A549 (cell line): Measurements from ENCODE around the gene STX18. TPM values are rescaled to one million over a fixed set of nuclear protein-coding genes. Genes with fewer than 3 reads are reported as not detected.

Experiments
- ATAC-seq, 2 experiments: fragments of 200-7000 bp in 1 of 2; fragments of >200 bp in 1 of 2; cut with Nextera tagmentation in 1 of 2; cut with Tn5 transposase in 1 of 2; 3 replicates each; pipeline versions ENCODE4 v1.8.0 to v1.9.1; 2018 to 2020; ENCODE audit warnings: mild to moderate bottlenecking in 1 of 2, moderate library complexity in 1 of 2
- CTCF ChIA-PET: fragments of 300-600 bp; sonication (Branson Sonifier 250); formaldehyde crosslinking; extraction: SDS; loops from one replicate; lab custom pipeline; 2021; ENCODE audit warnings: antibody characterized with exemption, inconsistent platforms; lab: Yijun Ruan, JAX
- POLR2A ChIA-PET: fragments of 350-600 bp; formaldehyde crosslinking; extraction: SDS; loops from one replicate; lab custom pipeline; 2021; ENCODE audit warnings: antibody characterized with exemption, inconsistent platforms; lab: Yijun Ruan, JAX
- DNase-seq, 2 experiments: peaks; one replicate each; pipeline versions ENCODE4 v3.0.0 to v3.0.0-alpha.2; 2011 to 2016; ENCODE audit warnings: low read depth in 1 of 2, low spot score in 1 of 2
- FAIRE-seq: peaks from 2 replicates; lab custom pipeline; 2011; peaks lifted over from hg19 to GRCh38; lab: Jason Lieb, UNC
- H3K27ac ChIP-seq, 2 experiments: fragments of >200 bp; sonication (Bioruptor Twin); formaldehyde crosslinking; 3 replicates each; pipeline ENCODE4 v1.5.1; 2016 to 2017
- H3K4me1 ChIP-seq: fragments of >200 bp; sonication (Bioruptor Twin); formaldehyde crosslinking; 3 replicates; pipeline ENCODE4 v1.6.1; 2016
- H3K4me2 ChIP-seq: fragments of >200 bp; sonication (Bioruptor Twin); formaldehyde crosslinking; 3 replicates; pipeline ENCODE4 v1.6.1; 2016
- H3K4me3 ChIP-seq: fragments of >200 bp; sonication (Bioruptor Twin); formaldehyde crosslinking; 3 replicates; pipeline ENCODE4 v1.5.1; 2016
- H3K9me3 ChIP-seq: fragments of >200 bp; sonication (Bioruptor Twin); formaldehyde crosslinking; 3 replicates; pipeline ENCODE4 v1.6.1; 2016
- ATOH8 ChIP-seq: fragments of 250-450 bp; sonication (Bioruptor Pico); IDR thresholded peaks from 2 replicates; pipeline ENCODE4 v1.5.0; 2020; ENCODE audit warnings: low read depth, mild to moderate bottlenecking, moderate library complexity
- CEBPB ChIP-seq, 2 experiments: fragments of >200 bp in 1 of 2; sonication (Bioruptor Twin) in 1 of 2; formaldehyde crosslinking in 1 of 2; IDR thresholded peaks; 2 replicates each; pipeline ENCODE4 v1.6.1; 2012 to 2016
- CHD4 ChIP-seq: fragments of 200-600 bp; sonication (generic); IDR thresholded peaks from 2 replicates; pipeline ENCODE4 v1.6.1; 2016; ENCODE audit warnings: antibody characterized with exemption, mild to moderate bottlenecking, borderline replicate concordance
- CTCF ChIP-seq: fragments of >200 bp; sonication (Bioruptor Twin); formaldehyde crosslinking; IDR thresholded peaks from 3 replicates; pipeline ENCODE4 v1.5.1; 2016
- E2F6 ChIP-seq: IDR thresholded peaks from 2 replicates; pipeline ENCODE4 v1.6.1; 2012; ENCODE audit warnings: low read depth, borderline replicate concordance
- EHF ChIP-seq: fragments of 250-450 bp; sonication (Bioruptor Pico); IDR thresholded peaks from 2 replicates; pipeline ENCODE4 v1.5.0; 2020; ENCODE audit warnings: mild to moderate bottlenecking
- FOSL2 ChIP-seq, 2 experiments: fragments of 450-650 bp in 1 of 2; fragments of >200 bp in 1 of 2; sonication (Bioruptor Twin) in 1 of 2; formaldehyde crosslinking; IDR thresholded peaks; 2 replicates each; pipeline versions ENCODE4 v1.5.0 to v1.6.1; 2016 to 2020; ENCODE audit warnings: mild to moderate bottlenecking in 1 of 2, moderate library complexity in 1 of 2
- FOXS1 ChIP-seq: fragments of 250-450 bp; sonication (Bioruptor Pico); IDR thresholded peaks from 2 replicates; pipeline ENCODE4 v1.5.0; 2020; ENCODE audit warnings: mild to moderate bottlenecking, moderate library complexity
- GATA3 ChIP-seq: IDR thresholded peaks from 2 replicates; pipeline ENCODE4 v1.6.1; 2012; ENCODE audit warnings: borderline replicate concordance
- HES2 ChIP-seq: fragments of >200 bp; sonication (Bioruptor Twin); formaldehyde crosslinking; IDR thresholded peaks from 2 replicates; pipeline ENCODE4 v1.6.1; 2016
- HOXA7 ChIP-seq: fragments of 250-450 bp; sonication (Bioruptor Pico); IDR thresholded peaks from 2 replicates; pipeline ENCODE4 v1.5.0; 2020; ENCODE audit warnings: mild to moderate bottlenecking, moderate library complexity
- NFE2L2 ChIP-seq: fragments of 150-350 bp; conservative IDR thresholded peaks from 2 replicates; pipeline ENCODE4 v1.6.1; 2014; ENCODE audit warnings: low read length
- POLR2AphosphoS2 ChIP-seq: conservative IDR thresholded peaks from 2 replicates; pipeline ENCODE4 v1.6.1; 2012; ENCODE audit warnings: low read length, improper control_type of control experiment, inconsistent platforms
- RNF2 ChIP-seq: fragments of 200-600 bp; sonication (generic); IDR thresholded peaks from 2 replicates; pipeline ENCODE4 v1.6.1; 2016; ENCODE audit warnings: low read depth, mild to moderate bottlenecking, antibody characterized with exemption, moderate library complexity, borderline replicate concordance
- SMC3 ChIP-seq: fragments of >200 bp; sonication (Bioruptor Twin); formaldehyde crosslinking; IDR thresholded peaks from 3 replicates; pipeline ENCODE4 v1.6.1; 2018; ENCODE audit warnings: inconsistent platforms
- SREBF2 ChIP-seq: fragments of 450-650 bp; IDR thresholded peaks from 2 replicates; pipeline ENCODE4 v1.6.1; 2014; ENCODE audit warnings: mild to moderate bottlenecking, moderate library complexity
- TP53 ChIP-seq: fragments of 250-450 bp; sonication (Bioruptor Pico); IDR thresholded peaks from 2 replicates; pipeline ENCODE4 v1.5.0; 2021; ENCODE audit warnings: mild to moderate bottlenecking, moderate library complexity
- ZFP36 ChIP-seq: fragments of 450-650 bp; IDR thresholded peaks from 2 replicates; pipeline ENCODE4 v1.6.1; 2014; ENCODE audit warnings: borderline replicate concordance; ENCODE audit not compliant: partially characterized antibody
- ZNF302 ChIP-seq: fragments of 250-450 bp; sonication (Bioruptor Pico); IDR thresholded peaks from 2 replicates; pipeline ENCODE4 v1.9.0; 2021; ENCODE audit warnings: inconsistent platforms, mild to moderate bottlenecking, moderate library complexity
- ZSCAN20 ChIP-seq: fragments of 250-450 bp; sonication (Bioruptor Pico); IDR thresholded peaks from 2 replicates; pipeline ENCODE4 v1.8.0; 2022; ENCODE audit warnings: mild to moderate bottlenecking, moderate library complexity
- WGBS: methylation state at CpG from one replicate; pipeline ENCODE4 v1.1.6; 2017; ENCODE audit errors: missing lambda C conversion rate; 5-methylcytosine and 5-hydroxymethylcytosine counted together
- polyA plus RNA-seq, 4 experiments: library from polyadenylated mRNA; depleted of rRNA in 3 of 4; stranded (reverse); fragments of >200 nt; fragmentation: RNase III in 1 of 4; extraction: RNeasy Plus Mini Kit Qiagen cat#74134 plus additional on column Dnase treatment in 1 of 4; gene quantifications; 2 replicates in 3 of 4; 3 replicates in 1 of 4; pipeline ENCODE4 v1.2.3, GENCODE V29; 2011 to 2017

The STX18 gene
- polyA plus RNA-seq, 2 of the 4 experiments (the other 2 are of a cell fraction), result 13.4 to 19.6 TPM

GRCh38 chr4:4424499-4425115, 117.2 kb downstream of the STX18 start:
- TF ChIP-seq SREBF2, result no peak
- TF ChIP-seq ZSCAN20 (CRISPR knock-in tag), result no peak
- no peak for TF ChIP-seq FOXS1
- no peak for TF ChIP-seq TP53 (CRISPR knock-in tag)
- TF ChIP-seq SMC3, result no peak
- TF ChIP-seq CTCF, result no peak
- TF ChIP-seq GATA3, result no peak
- no peak for TF ChIP-seq ATOH8 (CRISPR knock-in tag)
- TF ChIP-seq FOSL2 (IDR thresholded peaks at IDR 0.05), result no peak
- TF ChIP-seq FOSL2 (CRISPR knock-in tag; IDR thresholded peaks at IDR 0.05), result no peak
- no peak for TF ChIP-seq ZFP36
- WGBS, result 90% methylated on average over 2 of the region's 8 CpGs
- ChIA-PET POLR2A (no interaction called here), CTCF (interaction anchor here (0.6 kb wide), 1 partner anchor 161 kb away, joined by 6 read pairs; no protein-coding TSS in a partner anchor)
- Histone ChIP-seq H3K4me2 (no peak overlapping the region), H3K4me3 (no peak overlapping the region), H3K27ac (no peak overlapping the region), H3K4me1 (no peaks in the 10 kb centered on the region), H3K9me3 (no peaks in the 10 kb centered on the region)
- FAIRE-seq, result no peak
- no peak for ATAC-seq
- no peak for DNase-seq

GRCh38 chr4:4423706-4424498, 117.9 kb downstream of the STX18 start:
- H3K27ac ChIP-seq, result no peak overlapping the region
- DNase-seq (no peak), ATAC-seq (no peak), FAIRE-seq (no peak)
- no peaks in the 10 kb centered on the region for H3K4me1 ChIP-seq
- POLR2A ChIA-PET, result no interaction called here
- H3K4me3 ChIP-seq, result no peak overlapping the region
- TF ChIP-seq NFE2L2 (no peak), EHF (CRISPR knock-in tag) (no peak), E2F6 (no peak), POLR2AphosphoS2 (no peak), CEBPB (IDR thresholded peaks at IDR 0.05) (no peak), SMC3 (no peak), ZNF302 (no peak), HOXA7 (CRISPR knock-in tag) (no peak), CHD4 (no peak), RNF2 (no peak), FOSL2 (IDR thresholded peaks at IDR 0.05) (no peak), FOSL2 (CRISPR knock-in tag; IDR thresholded peaks at IDR 0.05) (no peak), HES2 (no peak)
- CTCF ChIA-PET, result interaction anchor here (0.6 kb wide), 1 partner anchor 160 kb away, joined by 6 read pairs; no protein-coding TSS in a partner anchor
- WGBS, result 91% methylated on average over 6 of the region's 9 CpGs
- H3K4me2 ChIP-seq, result no peak overlapping the region
- H3K9me3 ChIP-seq, result no peaks in the 10 kb centered on the region
